ENCODE measurements around the gene KRTDAP. TPM values are rescaled to one million over a fixed set of nuclear protein-coding genes. Genes with fewer than 3 reads are reported as not detected.

KRTDAP gene
- total and polyA plus RNA-seq, 10 of the 15 experiments (the other 5 are each of a cell fraction or from before 2014, with no cell fraction given): 0.23 TPM; not detected in 9

- TF ChIP-seq CEBPZ (IDR thresholded peaks at IDR 0.05; ENCODE audit: low read depth, low read length) (no peak), TCF3 (IDR thresholded peaks at IDR 0.05; ENCODE audit: borderline replicate concordance, insufficient read depth, low read depth, low read length) (no peak), PAX8 (IDR thresholded peaks at IDR 0.05) (no peak), SMARCA5 (IDR thresholded peaks at IDR 0.05) (no peak), GATAD2B (conservative IDR thresholded peaks at IDR 0.05; ENCODE audit: low read depth) (no peak), CREM (IDR thresholded peaks at IDR 0.05; ENCODE audit: low read depth) (no peak), ZBTB40 (IDR thresholded peaks at IDR 0.05; ENCODE audit: borderline replicate concordance) (no peak), ZNF592 (IDR thresholded peaks at IDR 0.05) (no peak), ELK1 (IDR thresholded peaks at IDR 0.05; ENCODE audit: low read depth, low read length) (no peak), DPF2 (IDR thresholded peaks at IDR 0.05) (no peak; the same call in 1 of the 2 replicates), CTCF (IDR thresholded peaks at IDR 0.05 in 2 of 3, conservative IDR thresholded peaks at IDR 0.05 in 1 of 3; ENCODE audit: control insufficient read depth in 2 of 3, extremely low read depth in 1 of 3, insufficient read depth in 1 of 3, low read depth in 3 of 3, low read length in 3 of 3) (no peak), NR2C1 (IDR thresholded peaks at IDR 0.05) (no peak), CBX3 (IDR thresholded peaks at IDR 0.05; ENCODE audit: borderline replicate concordance, low read depth) (no peak), CHD1 (IDR thresholded peaks at IDR 0.05; ENCODE audit: low read depth, low read length) (no peak), RAD51 (IDR thresholded peaks at IDR 0.05) (no peak), IRF4 (IDR thresholded peaks at IDR 0.05; ENCODE audit: low read depth, low read length) (0 out of 2 replicates have a peak, but pooled peaks have one; percentile 53)
Observed at GRCh38 chr19:35457173-35457572, 33.1 kb downstream of the KRTDAP start (continued).

All from GM12878 (cell line).